IMR-90 (cell line): ENCODE measurements around the gene KRT6A. TPM values are rescaled to one million over a fixed set of nuclear protein-coding genes. Genes with fewer than 3 reads are reported as not detected.

Source experiments
- ATAC-seq: fragments of 200-7000 bp; cut with Tn5 transposase; 2 replicates; pipeline ENCODE4 v1.9.1; 2020; ENCODE audit warnings: low read depth, mild to moderate bottlenecking, moderate library complexity
- BruUV-seq: library from RNA; stranded (reverse); fragments of 400-500 nt; replicated peaks from 2 replicates; lab custom pipeline; 2021; lab: Mats Ljungman, UMichigan
- CTCF ChIA-PET: fragments of 300-600 bp; formaldehyde crosslinking; extraction: SDS; loops from one replicate; lab custom pipeline; 2021; ENCODE audit warnings: antibody characterized with exemption; lab: Yijun Ruan, JAX
- POLR2A ChIA-PET: fragments of 300-600 bp; sonication (Branson Sonifier 250); formaldehyde crosslinking; loops from one replicate; lab custom pipeline; 2022; ENCODE audit warnings: antibody characterized with exemption; ENCODE audit not compliant: unreplicated experiment; lab: Charles Lee
- DNase-seq: peaks from one replicate; pipeline ENCODE4 v3.0.0; 2013
- H2AFZ ChIP-seq: replicated peaks from 2 replicates; pipeline ENCODE3; 2013; ENCODE audit warnings: low read length, mild to moderate bottlenecking; ENCODE audit not compliant: poor library complexity
- H2AK5ac ChIP-seq: 2 replicates; pipeline ENCODE4 v1.6.1; 2013; ENCODE audit warnings: low read depth, low read length, inconsistent platforms
- H2AK9ac ChIP-seq: replicated peaks from 2 replicates; pipeline ENCODE3; 2013; ENCODE audit warnings: mild to moderate bottlenecking, low read depth, low read length, moderate library complexity; ENCODE audit not compliant: poor library complexity
- H2BK120ac ChIP-seq: 2 replicates; pipeline ENCODE4 v1.6.1; 2013; ENCODE audit warnings: low read depth, low read length, inconsistent platforms
- H2BK15ac ChIP-seq: 3 replicates; pipeline ENCODE4 v1.6.1; 2013; ENCODE audit warnings: low read depth, low read length, inconsistent platforms
- H2BK20ac ChIP-seq: 2 replicates; pipeline ENCODE4 v1.6.1; 2013; ENCODE audit warnings: low read depth, mild to moderate bottlenecking, inconsistent platforms, low read length, moderate library complexity
- H2BK5ac ChIP-seq: 2 replicates; pipeline ENCODE4 v1.6.1; 2013; ENCODE audit warnings: mild to moderate bottlenecking, low read depth, low read length, inconsistent platforms; ENCODE audit not compliant: poor library complexity, severe bottlenecking
- H3K14ac ChIP-seq: replicated peaks from 2 replicates; pipeline ENCODE4 v1.6.1; 2013; ENCODE audit warnings: low read depth, low read length, inconsistent platforms
- H3K18ac ChIP-seq: 2 replicates; pipeline ENCODE4 v1.6.1; 2013; ENCODE audit warnings: low read depth, low read length, control low read depth
- H3K23ac ChIP-seq: 2 replicates; pipeline ENCODE4 v1.6.1; 2013; ENCODE audit warnings: low read depth, low read length, inconsistent platforms
- H3K27ac ChIP-seq: 2 replicates; pipeline ENCODE4 v1.5.1; 2013; ENCODE audit warnings: mild to moderate bottlenecking, control low read depth, low read length; ENCODE audit not compliant: insufficient read depth
- H3K27me3 ChIP-seq: 2 replicates; pipeline ENCODE4 v1.6.1; 2013; ENCODE audit warnings: low read length; ENCODE audit not compliant: control insufficient read depth, insufficient read depth
- H3K36me3 ChIP-seq: 2 replicates; pipeline ENCODE4 v1.6.1; 2013; ENCODE audit warnings: low read length, mixed read lengths; ENCODE audit not compliant: control insufficient read depth, insufficient read depth
- H3K4ac ChIP-seq: 2 replicates; pipeline ENCODE4 v1.6.1; 2013; ENCODE audit warnings: low read depth, low read length, inconsistent platforms
- H3K4me1 ChIP-seq: 2 replicates; pipeline ENCODE4 v1.6.1; 2013; ENCODE audit warnings: low read length, mixed read lengths; ENCODE audit not compliant: control insufficient read depth, insufficient read depth
- H3K4me2 ChIP-seq: 2 replicates; pipeline ENCODE4 v1.6.1; 2013; ENCODE audit warnings: low read depth, mild to moderate bottlenecking, control low read depth, low read length, moderate library complexity
- H3K4me3 ChIP-seq: 2 replicates; pipeline ENCODE4 v1.5.1; 2013; ENCODE audit warnings: low read depth, mild to moderate bottlenecking, control low read depth, low read length, moderate library complexity; ENCODE audit not compliant: insufficient read depth
- H3K56ac ChIP-seq: 2 replicates; pipeline ENCODE4 v1.6.1; 2013; ENCODE audit warnings: low read length, inconsistent platforms; ENCODE audit not compliant: insufficient read depth; ENCODE audit errors: extremely low read depth
- H3K79me1 ChIP-seq, 2 experiments: 2 replicates each; pipeline ENCODE4 v1.6.1; 2013; ENCODE audit warnings: low read length in 2 of 2, inconsistent platforms in 1 of 2, low read depth in 1 of 2
- H3K9ac ChIP-seq: 2 replicates; pipeline ENCODE4 v1.6.1; 2013; ENCODE audit warnings: low read depth, low read length, control low read depth
- H3K9me1 ChIP-seq: 2 replicates; pipeline ENCODE4 v1.6.1; 2013; ENCODE audit warnings: low read length, inconsistent platforms; ENCODE audit not compliant: insufficient read depth
- H3K9me3 ChIP-seq: 2 replicates; pipeline ENCODE4 v1.6.1; 2013; ENCODE audit warnings: low read length; ENCODE audit not compliant: control insufficient read depth, insufficient read depth
- H4K20me1 ChIP-seq: 2 replicates; pipeline ENCODE4 v1.6.1; 2013; ENCODE audit warnings: low read length, inconsistent platforms; ENCODE audit not compliant: insufficient read depth
- H4K5ac ChIP-seq: 2 replicates; pipeline ENCODE4 v1.6.1; 2013; ENCODE audit warnings: mild to moderate bottlenecking, low read depth, low read length, control low read depth
- H4K8ac ChIP-seq, 2 experiments: 2 replicates each; pipeline ENCODE4 v1.6.1; 2013; ENCODE audit warnings: low read depth in 2 of 2, low read length in 2 of 2, control low read depth in 1 of 2, inconsistent platforms in 1 of 2
- H4K91ac ChIP-seq: 2 replicates; pipeline ENCODE4 v1.6.1; 2013; ENCODE audit warnings: low read depth, low read length, inconsistent platforms; ENCODE audit not compliant: insufficient read depth
- CEBPB ChIP-seq: IDR thresholded peaks from 2 replicates; pipeline ENCODE4 v1.6.1; 2012; ENCODE audit warnings: low read depth, low read length, improper control_type of control experiment
- CHD1 ChIP-seq: IDR thresholded peaks from 2 replicates; pipeline ENCODE4 v1.6.1; 2012; ENCODE audit warnings: low read depth, low read length, improper control_type of control experiment
- NFE2L2 ChIP-seq: fragments of 150-350 bp; IDR thresholded peaks from 2 replicates; pipeline ENCODE4 v1.6.1; 2016; ENCODE audit warnings: low read depth, mild to moderate bottlenecking, low read length
- POLR2A ChIP-seq: IDR thresholded peaks from 2 replicates; pipeline ENCODE4 v1.6.1; 2012; ENCODE audit warnings: mild to moderate bottlenecking, low read depth, low read length
- RAD21 ChIP-seq: IDR thresholded peaks from 2 replicates; pipeline ENCODE4 v1.6.1; 2012; ENCODE audit warnings: low read length, improper control_type of control experiment
- RCOR1 ChIP-seq: IDR thresholded peaks from 2 replicates; pipeline ENCODE4 v1.6.1; 2012; ENCODE audit warnings: mild to moderate bottlenecking, low read length, improper control_type of control experiment; ENCODE audit not compliant: insufficient replicate concordance
- WGBS, 2 experiments: methylation state at CpG; one replicate each; pipeline versions ENCODE4 v1.1.5 to v1.1.7; 2013; ENCODE audit warnings: missing lambda C conversion rate in 2 of 2; ENCODE audit not compliant: insufficient read length in 1 of 2; ENCODE audit errors: extremely low coverage in 2 of 2; 5-methylcytosine and 5-hydroxymethylcytosine counted together
- dilution Hi-C: fragments of 300-500 bp; cut with HindIII; formaldehyde crosslinking; loops from one replicate; pipeline ENCODE4 v1.14.3; 2018; ENCODE audit warnings: low sequenced_read_pairs; ENCODE audit not compliant: unreplicated experiment
- in situ Hi-C: fragments of 300-500 bp; cut with MboI; formaldehyde crosslinking; loops from 3 replicates; pipeline ENCODE4 v1.14.3; 2019; ENCODE audit warnings: low sequenced_read_pairs, inconsistent platforms, mixed read lengths
- intact Hi-C: fragments of 100-400 bp; cut with micrococcal nuclease; formaldehyde crosslinking; loops from 2 replicates; pipeline ENCODE4 v1.10.0; 2022
- polyA plus RNA-seq, 3 experiments: library from polyadenylated mRNA; depleted of rRNA; stranded (reverse); fragments of >200 nt; gene quantifications; 2 replicates each; pipeline ENCODE4 v1.2.3, GENCODE V29; 2012; ENCODE audit warnings: low replicate concordance in 1 of 3
- total RNA-seq: library from RNA; depleted of rRNA; stranded (reverse); fragments of >200 nt; gene quantifications from 2 replicates; pipeline ENCODE4 v1.2.3, GENCODE V29; 2012

The KRT6A gene
- total and polyA plus RNA-seq, 2 of the 4 experiments (the other 2 are of a cell fraction) = not detected

DNA sequence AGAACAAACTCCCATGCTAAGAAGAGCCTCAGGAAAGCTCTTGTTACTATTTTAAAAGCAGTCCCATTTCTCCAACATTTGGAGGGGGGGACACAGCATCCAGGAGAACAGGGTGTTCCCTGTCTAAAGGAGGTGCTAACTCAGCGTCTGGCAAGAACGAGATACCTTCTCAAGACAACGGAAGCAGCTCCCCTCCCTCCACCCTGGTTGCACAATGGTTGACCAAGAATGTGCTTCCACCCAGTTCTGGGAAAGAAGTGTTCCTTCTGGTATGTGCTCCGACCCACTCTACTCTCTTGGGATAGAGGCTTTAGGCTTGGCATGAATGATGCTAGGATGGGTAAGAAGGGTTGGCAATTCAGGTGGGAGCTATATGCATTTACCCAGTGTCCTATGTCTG is 1.5 kb upstream of the KRT6A start:
- intact Hi-C loops (no loop called here), dilution Hi-C loops (no loop called here), in situ Hi-C loops (no loop called here)
- no peak overlapping the region for H4K8ac ChIP-seq
- no peak overlapping the region for H2AK9ac ChIP-seq
- no peaks in the 10 kb centered on the region for H4K20me1 ChIP-seq
- no peak overlapping the region for H3K4me2 ChIP-seq
- H3K14ac ChIP-seq = no peak overlapping the region
- no peaks in the 10 kb centered on the region for H3K9me1 ChIP-seq
- H4K91ac ChIP-seq = no peak overlapping the region
- H3K56ac ChIP-seq = no peak overlapping the region
- WGBS, 2 experiments = no CpG with 5 or more reads among the region's 4 CpGs
- H3K27me3 ChIP-seq = peaks cover 11% of the 10 kb centered on the region
- no TSS peak for BruUV-seq
- no peak overlapping the region for H2BK20ac ChIP-seq
- no peak overlapping the region for H3K23ac ChIP-seq
- H3K36me3 ChIP-seq = no peaks in the 10 kb centered on the region
- TF ChIP-seq POLR2A = no peak
- TF ChIP-seq NFE2L2 = no peak
- TF ChIP-seq RAD21 = no peak
- no peak for TF ChIP-seq CEBPB
- no peak for TF ChIP-seq CHD1
- no peak for TF ChIP-seq RCOR1
- H2BK15ac ChIP-seq = no peak overlapping the region
- no peak overlapping the region for H2AK5ac ChIP-seq
- H3K9me3 ChIP-seq = no peaks in the 10 kb centered on the region
- no peak overlapping the region for H4K5ac ChIP-seq
- no peak overlapping the region for H3K18ac ChIP-seq
- no peak overlapping the region for H3K4ac ChIP-seq
- no peak for DNase-seq
- H3K9ac ChIP-seq = no peak overlapping the region
- no peak overlapping the region for H2AFZ ChIP-seq
- H2BK120ac ChIP-seq = no peak overlapping the region
- H3K27ac ChIP-seq = no peak overlapping the region
- ChIA-PET CTCF (no interaction called here), POLR2A (no interaction called here)
- no peaks in the 10 kb centered on the region for H3K4me1 ChIP-seq
- no peaks in the 10 kb centered on the region for H3K79me1 ChIP-seq
- ATAC-seq = no peak
- H2BK5ac ChIP-seq = no peak overlapping the region
- H3K4me3 ChIP-seq = no peak overlapping the region
